Measurements from ENCODE around the gene OR52H1.

OR52H1 gene

GRCh38 chr11:5531053-5531831 lies 17.1 kb downstream of the OR52H1 start:
- DNase-seq = no peak

DNA sequence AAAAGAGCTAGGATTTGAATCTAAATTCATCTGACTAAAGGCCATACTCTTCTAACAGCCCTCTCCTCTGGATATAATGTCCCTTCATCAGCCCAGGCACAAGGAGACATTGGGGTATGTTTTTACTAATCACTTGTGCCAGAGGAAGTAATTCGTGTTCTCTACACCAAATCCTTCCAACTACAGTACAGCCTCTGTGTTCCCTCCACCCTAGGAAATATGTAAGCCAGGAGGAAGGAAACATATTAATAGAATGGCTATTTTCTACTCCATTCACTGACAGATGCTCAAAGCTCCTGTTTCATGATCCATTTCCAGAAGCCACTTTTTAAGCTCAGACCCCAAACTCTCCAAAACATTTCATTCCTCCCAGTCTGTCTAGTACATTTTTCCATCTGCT lies 19.8 kb downstream of the OR52H1 start:
- no peak for DNase-seq

DNA sequence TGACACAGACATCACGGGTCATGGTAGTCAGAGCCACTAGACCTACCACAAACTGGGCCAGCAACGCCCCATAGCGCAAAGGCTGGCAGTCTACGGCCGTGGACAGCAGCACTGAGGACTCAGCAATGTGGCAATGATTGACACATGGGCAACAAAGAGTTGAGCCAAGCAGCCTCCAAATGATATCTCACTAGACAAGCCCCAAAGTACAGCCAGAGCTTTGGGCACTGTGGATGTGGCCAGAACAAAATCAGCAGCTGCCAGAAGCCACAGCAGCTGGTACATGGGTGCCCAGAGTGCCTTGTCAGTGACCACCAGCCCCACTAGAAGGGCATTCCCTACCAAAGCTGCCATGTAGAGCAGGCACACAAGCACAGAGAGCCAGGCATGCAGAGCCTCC lies 20.6 kb downstream of the OR52H1 start:
- DNase-seq = no peak

GRCh38 chr11:5524756-5525155 lies 23.6 kb downstream of the OR52H1 start:
- no peak for DNase-seq

DNA sequence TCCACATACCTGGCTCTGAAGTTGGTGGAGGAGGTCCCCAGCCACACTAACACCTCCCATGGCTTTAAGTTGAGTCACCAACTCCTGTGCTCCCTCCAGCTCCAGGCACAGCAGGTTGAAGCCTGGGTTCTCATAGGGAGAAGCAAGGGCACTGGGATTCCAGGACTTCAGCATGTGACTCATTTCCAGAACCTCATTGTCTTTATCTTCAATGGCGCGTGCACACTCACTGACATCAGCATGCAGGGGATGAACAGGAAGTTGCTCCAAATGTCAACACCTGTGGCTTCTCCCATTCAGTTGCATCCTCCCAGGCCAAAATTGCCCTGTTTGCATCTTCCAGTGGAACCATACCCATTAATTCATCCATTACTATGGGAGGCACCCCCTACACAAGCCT lies 26.0 kb downstream of the OR52H1 start:
- no peak for DNase-seq

- DNase-seq = no peak
Measured at GRCh38 chr11:5521540-5521939, 26.8 kb downstream of the OR52H1 start.

DNA sequence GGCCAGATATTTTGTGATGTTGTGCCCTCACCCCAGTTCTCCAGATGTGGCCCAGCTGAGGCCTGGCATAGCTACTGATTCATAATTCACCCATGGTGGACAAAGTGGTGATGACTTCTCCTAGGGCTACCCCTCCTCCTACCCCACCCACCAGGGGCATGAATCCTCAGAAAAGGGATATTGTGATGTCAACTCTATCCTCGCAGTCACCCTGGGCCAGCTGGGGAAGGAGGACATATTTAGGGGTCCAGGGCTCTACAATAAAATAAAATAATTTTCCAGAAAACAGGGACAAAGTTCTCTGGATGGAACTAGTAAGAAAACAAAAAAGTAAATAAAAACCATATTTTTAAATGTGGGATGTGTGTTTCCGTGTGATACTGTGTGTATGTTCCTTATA lies 31.7 kb downstream of the OR52H1 start, which contains the start of gene UBQLNL:
UBQLNL (minus strand) TSS at position 101 of the 400 bp plus-strand sequence. CDS start 258 bp downstream, outside the sequence.
- no peak for DNase-seq

DNA sequence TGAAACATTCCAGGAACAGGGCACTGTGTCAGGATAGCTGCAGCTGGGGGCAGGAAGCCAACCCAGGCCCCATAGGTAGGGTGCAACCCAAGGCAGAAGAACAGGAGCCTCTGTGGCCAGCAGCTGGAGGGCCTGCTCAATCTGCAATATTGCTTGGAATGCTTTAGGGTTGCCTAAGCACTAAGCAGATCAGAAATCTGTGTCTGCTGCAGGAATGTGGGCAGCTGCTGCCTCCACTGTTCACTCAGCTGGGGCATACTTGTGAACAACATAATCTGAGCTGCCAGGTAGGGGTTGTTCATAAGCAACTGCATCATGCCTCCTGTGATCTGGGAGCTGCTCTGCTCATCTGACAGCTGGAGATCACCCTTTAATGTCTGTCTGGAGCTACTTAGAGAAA lies 33.5 kb downstream of the OR52H1 start:
- no peak for DNase-seq

DNA sequence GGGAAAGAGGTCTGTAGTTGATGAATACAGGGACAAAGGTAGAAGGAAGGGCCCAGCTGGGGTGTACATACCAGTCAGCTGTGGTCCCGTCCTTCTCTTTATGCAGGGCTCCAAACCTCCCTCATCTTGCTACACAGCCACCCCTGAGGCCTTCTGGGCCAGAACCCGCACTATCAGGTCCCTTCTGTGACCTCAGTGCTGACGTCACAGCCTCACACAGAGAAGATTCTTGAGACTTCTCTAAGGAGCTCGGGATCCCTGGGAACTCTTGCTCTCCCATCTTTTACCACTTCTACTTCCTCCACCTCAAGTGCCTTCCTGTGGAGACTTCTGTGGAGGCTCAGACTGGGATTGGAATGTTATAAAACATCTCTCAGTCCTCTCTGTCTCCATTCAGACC lies 38.5 kb downstream of the OR52H1 start, which contains the start of gene UBQLN3:
UBQLN3 (minus strand) TSS at position 155 of the 400 bp plus-strand sequence. CDS start 399 bp downstream, outside the sequence.
- DNase-seq = no peak

- no peak for DNase-seq
Measured at GRCh38 chr11:5508605-5509004, 39.7 kb downstream of the OR52H1 start.

DNA sequence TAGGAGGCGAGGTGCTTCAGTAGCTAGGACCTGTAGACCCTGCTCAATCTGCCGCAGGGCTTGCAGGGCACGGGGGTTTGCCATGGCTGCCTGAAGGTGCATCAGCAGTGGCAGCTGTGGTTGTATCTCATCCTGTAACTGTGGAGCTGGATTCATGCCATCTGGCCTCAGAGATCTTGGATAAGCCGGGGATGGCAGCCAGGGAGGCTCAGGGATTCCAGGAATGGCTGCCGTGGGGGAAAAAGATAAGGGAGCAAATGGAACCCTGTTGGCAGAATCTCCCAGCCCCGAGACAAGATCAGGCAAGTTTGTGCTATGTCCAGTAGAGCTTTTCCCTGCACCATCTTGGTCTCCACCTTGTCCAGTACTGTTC lies 40.4 kb downstream of the OR52H1 start:
- no peak for DNase-seq

DNA sequence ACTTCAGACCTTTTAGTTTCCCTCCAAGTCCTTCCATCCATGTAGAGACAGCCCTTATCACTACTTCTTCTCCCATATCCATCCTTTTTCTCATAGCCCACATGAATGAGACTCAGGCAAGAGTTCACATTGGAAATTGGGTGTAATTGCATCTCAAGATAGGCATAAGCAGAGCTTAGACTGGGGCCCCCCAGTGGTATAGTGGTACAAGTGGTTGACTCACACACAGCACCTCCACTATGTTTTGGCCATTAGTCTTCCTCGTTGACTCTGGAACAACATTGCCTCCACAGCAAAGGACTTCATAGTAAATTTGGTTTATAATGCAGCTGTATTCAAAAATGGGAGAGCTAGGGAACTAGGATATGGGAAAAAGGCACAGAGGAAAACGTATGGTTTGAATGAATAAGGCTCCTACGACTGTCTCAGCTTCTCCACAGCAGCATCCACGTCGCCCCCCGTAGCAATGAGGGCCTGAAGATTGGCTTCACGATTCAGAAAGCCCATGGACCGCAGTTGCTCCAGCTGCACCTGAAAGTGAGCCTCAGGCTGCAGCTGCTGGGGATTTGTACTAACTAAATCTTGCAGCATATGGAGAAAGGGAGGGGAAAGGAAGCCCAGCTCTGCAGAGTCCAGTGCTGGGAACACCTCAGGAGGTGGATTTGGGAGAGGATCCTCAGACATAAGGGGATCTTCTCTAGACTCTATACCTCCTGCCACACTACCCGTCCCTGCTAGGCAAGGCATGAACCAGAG lies 41.0 kb downstream of the OR52H1 start:
- no peak for DNase-seq

DNA sequence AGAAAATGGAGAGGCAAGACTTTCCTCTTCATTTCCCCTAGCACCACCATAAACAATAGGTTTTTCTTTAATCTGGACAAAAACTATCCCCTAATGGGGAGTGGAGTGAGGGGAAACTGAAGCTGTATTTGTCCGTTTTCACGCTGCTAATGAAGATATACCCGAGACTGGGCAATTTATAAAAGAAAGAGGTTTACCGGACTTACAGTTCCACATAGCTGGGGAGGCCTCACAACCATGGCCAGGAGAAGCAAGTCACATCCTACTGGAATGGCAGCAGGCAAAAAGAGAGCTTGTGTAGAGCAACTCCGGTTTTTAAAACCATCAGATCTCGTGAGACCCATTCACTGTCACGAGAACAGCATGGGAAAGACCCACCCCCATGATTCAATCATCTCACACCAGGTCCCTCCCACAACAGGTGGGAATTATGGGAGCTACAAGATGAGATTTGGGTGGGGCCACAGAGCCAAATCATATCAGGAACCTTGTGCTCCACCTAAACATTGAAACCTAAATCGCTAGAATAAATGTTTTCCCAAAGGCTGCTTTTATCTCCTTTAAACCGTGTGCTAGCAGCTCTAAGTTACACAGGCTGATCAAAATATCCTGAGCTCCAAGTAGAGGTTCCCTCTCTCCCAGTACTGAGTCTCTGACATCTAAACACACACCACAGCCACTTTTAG lies 42.8 kb downstream of the OR52H1 start:
- DNase-seq = no peak

GRCh38 chr11:5504403-5504921 lies 43.9 kb downstream of the OR52H1 start:
- peak; percentile 25 for DNase-seq

DNA sequence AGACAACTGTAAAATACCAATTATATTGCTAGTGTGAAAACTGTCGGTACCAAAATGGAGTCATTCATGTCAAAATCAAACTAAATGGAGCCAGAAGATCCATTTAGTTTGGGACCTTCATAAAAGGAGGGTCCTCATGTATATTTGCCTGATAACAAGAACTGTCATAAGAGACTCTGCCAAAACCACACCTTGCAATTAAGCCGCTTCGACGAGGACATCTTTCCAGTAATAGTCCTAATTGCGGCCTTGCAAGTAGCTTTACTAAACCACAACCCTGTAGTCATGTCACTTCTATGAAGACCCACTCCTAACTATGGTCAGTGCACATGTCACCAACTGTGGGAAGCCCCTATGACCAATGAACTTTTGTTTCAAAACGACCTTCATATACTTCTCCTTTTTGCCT lies 47.9 kb downstream of the OR52H1 start:
- DNase-seq = no peak

DNA sequence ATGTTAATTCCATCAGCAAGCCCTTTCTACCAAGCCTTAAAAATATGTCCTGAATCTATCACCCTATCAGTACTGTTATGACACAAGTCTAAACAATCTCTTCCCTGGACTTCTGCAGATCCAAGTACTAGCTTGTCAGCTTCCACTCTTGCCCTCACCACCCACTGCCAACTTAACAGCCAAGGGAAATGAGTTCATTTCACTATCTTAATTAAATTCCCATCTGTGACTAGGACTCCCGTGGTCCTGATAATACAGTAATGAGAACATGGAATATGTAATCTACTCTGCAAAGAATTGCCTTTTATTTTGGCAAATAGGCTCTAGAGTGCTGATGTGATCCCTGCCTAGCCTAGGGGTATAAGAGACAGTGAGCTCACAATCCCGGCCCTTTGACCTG lies 48.7 kb downstream of the OR52H1 start:
- no peak for DNase-seq

Measured in kidney glomerular epithelial cell (primary cell).